HFFc6 (cell line): ENCODE measurements around the gene RBM43. TPM values are rescaled to one million over a fixed set of nuclear protein-coding genes. Genes with fewer than 3 reads are reported as not detected.

Experiments used
- DNase-seq: peaks from one replicate; pipeline ENCODE4 v3.0.0-alpha.2; 2018
- H3K27ac Mint-ChIP-seq: 2 replicates; pipeline ENCODE4 v1.8.0; 2020; ENCODE audit warnings: mild to moderate bottlenecking, mixed read lengths
- H3K27me3 Mint-ChIP-seq: 2 replicates; pipeline ENCODE4 v1.8.0; 2021; ENCODE audit warnings: mild to moderate bottlenecking, moderate library complexity, mixed read lengths; ENCODE audit not compliant: insufficient read depth
- H3K36me3 Mint-ChIP-seq: 2 replicates; pipeline ENCODE4 v1.8.0; 2021; ENCODE audit warnings: low read depth, mixed read lengths
- H3K4me1 Mint-ChIP-seq: 2 replicates; pipeline ENCODE4 v1.8.0; 2020; ENCODE audit warnings: low read depth, mixed read lengths
- H3K4me3 Mint-ChIP-seq: 2 replicates; pipeline ENCODE4 v1.8.0; 2020; ENCODE audit warnings: mild to moderate bottlenecking, moderate library complexity, mixed read lengths
- H3K9me3 Mint-ChIP-seq: 2 replicates; pipeline ENCODE4 v1.8.0; 2020; ENCODE audit warnings: mild to moderate bottlenecking, mixed read lengths
- total RNA-seq, 6 experiments: library from RNA; stranded (reverse); fragmentation: NEBNext Ultra II Directional; extraction: Animal tissue kit (Norgen Biotek cat#: 25700); gene quantifications; 2 replicates in 1 of 6; 3 replicates in 5 of 6; pipeline ENCODE4 v1.2.3, GENCODE V29; 2021
- TF ChIP-seq, protein P1 (sequence below): fragments of 200-600 bp; sonication (generic); IDR thresholded peaks from 2 replicates; pipeline ENCODE4 v1.5.0; 2021; ENCODE audit warnings: antibody characterized with exemption, mild to moderate bottlenecking

The RBM43 gene
- total RNA-seq, 6 experiments from 2014 or later = 3.8 to 8.2 (median 6.4) TPM

DNA sequence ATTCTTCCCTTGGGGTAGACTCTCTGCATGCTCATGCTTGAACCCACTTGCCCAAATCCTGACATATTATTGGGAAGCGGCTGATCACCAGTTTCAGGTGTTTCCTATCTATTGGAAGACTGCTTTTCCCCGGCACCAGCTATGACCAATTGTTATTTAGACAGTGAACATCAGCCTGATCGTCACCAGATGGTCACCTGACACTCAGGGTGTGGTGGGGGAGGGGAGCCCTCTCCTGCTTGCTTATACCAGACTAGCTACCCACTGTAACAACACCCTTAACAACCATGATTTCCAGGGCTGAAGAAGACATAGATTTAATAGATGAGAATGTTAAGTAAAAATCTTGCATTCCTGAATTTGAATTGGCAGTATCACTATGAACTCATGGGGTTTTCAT, 44.3 kb downstream of the RBM43 start:
- DNase-seq = no peak
- H3K27me3 Mint-ChIP-seq = no peaks in the 10 kb centered on the region; the same call in 1 of the 2 replicates
- no peaks in the 10 kb centered on the region for H3K36me3 Mint-ChIP-seq
- TF ChIP-seq, protein P1, sequence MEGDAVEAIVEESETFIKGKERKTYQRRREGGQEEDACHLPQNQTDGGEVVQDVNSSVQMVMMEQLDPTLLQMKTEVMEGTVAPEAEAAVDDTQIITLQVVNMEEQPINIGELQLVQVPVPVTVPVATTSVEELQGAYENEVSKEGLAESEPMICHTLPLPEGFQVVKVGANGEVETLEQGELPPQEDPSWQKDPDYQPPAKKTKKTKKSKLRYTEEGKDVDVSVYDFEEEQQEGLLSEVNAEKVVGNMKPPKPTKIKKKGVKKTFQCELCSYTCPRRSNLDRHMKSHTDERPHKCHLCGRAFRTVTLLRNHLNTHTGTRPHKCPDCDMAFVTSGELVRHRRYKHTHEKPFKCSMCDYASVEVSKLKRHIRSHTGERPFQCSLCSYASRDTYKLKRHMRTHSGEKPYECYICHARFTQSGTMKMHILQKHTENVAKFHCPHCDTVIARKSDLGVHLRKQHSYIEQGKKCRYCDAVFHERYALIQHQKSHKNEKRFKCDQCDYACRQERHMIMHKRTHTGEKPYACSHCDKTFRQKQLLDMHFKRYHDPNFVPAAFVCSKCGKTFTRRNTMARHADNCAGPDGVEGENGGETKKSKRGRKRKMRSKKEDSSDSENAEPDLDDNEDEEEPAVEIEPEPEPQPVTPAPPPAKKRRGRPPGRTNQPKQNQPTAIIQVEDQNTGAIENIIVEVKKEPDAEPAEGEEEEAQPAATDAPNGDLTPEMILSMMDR = no peak
- H3K4me3 Mint-ChIP-seq = no peak overlapping the region
- H3K4me1 Mint-ChIP-seq = no peaks in the 10 kb centered on the region
- H3K27ac Mint-ChIP-seq = no peak overlapping the region
- H3K9me3 Mint-ChIP-seq = no peaks in the 10 kb centered on the region

DNA sequence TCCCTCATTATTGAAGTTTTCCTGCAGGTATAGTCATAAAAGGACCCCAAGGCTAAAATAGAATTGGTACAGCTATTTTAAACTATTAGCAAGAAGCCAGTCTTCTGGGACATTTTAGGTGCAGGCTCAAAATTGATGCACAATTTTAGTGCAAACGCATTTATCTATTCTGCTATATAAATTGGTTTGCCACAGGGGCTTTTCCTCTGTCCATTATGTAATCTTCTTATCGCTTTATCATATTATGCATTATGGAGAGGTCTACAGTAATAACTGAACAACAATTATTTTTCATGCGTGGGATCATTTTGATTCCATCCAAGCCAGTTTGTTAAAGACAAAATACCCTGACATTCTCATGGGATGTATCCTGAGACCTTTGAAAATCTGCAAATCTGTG, 54.6 kb downstream of the RBM43 start:
- Mint-ChIP-seq H3K4me3 (no peak overlapping the region), H3K9me3 (no peaks in the 10 kb centered on the region), H3K27me3 (peaks cover 14% of the 10 kb centered on the region), H3K27ac (no peak overlapping the region), H3K36me3 (no peaks in the 10 kb centered on the region), H3K4me1 (no peaks in the 10 kb centered on the region)
- TF ChIP-seq, protein P1 = no peak
- no peak for DNase-seq

GRCh38 chr2:151206446-151206968, 55.2 kb downstream of the RBM43 start:
- Mint-ChIP-seq H3K4me3 (no peak overlapping the region), H3K4me1 (no peaks in the 10 kb centered on the region), H3K9me3 (no peaks in the 10 kb centered on the region), H3K27ac (no peak overlapping the region), H3K27me3 (peaks cover 16% of the 10 kb centered on the region), H3K36me3 (no peaks in the 10 kb centered on the region)
- DNase-seq = no peak
- TF ChIP-seq, protein P1 = no peak

DNA sequence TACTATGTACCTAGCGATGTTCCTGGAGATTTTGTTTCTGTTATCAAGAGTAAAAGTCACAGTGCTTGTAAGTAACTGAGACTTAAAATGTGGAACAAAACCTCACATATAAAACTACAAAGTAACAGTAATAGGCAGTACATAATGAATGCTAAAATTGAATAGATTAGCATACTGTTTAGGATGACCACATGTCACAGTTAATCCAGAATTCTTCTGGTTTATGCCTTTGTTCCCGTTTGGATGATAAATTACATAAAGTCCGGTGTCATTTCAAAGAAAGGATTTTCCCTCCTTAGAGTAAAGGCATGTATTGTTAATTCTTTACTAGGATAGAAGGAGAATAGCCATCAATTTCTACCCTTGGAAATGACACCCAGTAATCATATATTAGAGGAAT, 56.1 kb downstream of the RBM43 start:
- peaks cover 16% of the 10 kb centered on the region for H3K27me3 Mint-ChIP-seq
- no peaks in the 10 kb centered on the region; the same call in 1 of the 2 replicates for H3K4me1 Mint-ChIP-seq
- no peak for DNase-seq
- no peak overlapping the region for H3K27ac Mint-ChIP-seq
- H3K4me3 Mint-ChIP-seq = no peak overlapping the region
- TF ChIP-seq, protein P1 = no peak
- H3K36me3 Mint-ChIP-seq = no peaks in the 10 kb centered on the region
- H3K9me3 Mint-ChIP-seq = no peaks in the 10 kb centered on the region

- TF ChIP-seq, protein P1 = no peak
- Mint-ChIP-seq H3K9me3 (no peaks in the 10 kb centered on the region), H3K36me3 (no peaks in the 10 kb centered on the region), H3K27me3 (peaks cover 16% of the 10 kb centered on the region), H3K4me3 (no peak overlapping the region), H3K4me1 (no peaks in the 10 kb centered on the region; the same call in 1 of the 2 replicates), H3K27ac (no peak overlapping the region)
- DNase-seq = no peak
Measured at GRCh38 chr2:151204756-151205155, 56.9 kb downstream of the RBM43 start.

GRCh38 chr2:151200844-151201243, 60.8 kb downstream of the RBM43 start:
- no peak for DNase-seq
- Mint-ChIP-seq H3K27ac (no peak overlapping the region), H3K27me3 (peaks cover 20% of the 10 kb centered on the region), H3K4me3 (no peak overlapping the region), H3K9me3 (peaks cover 5% of the 10 kb centered on the region; the same call in 1 of the 2 replicates), H3K4me1 (no peaks in the 10 kb centered on the region; the same call in 1 of the 2 replicates), H3K36me3 (no peaks in the 10 kb centered on the region; the same call in 1 of the 2 replicates)
- TF ChIP-seq, protein P1 = no peak
